H1 (cell line): Measurements from ENCODE around the gene LRP3. TPM values are rescaled to one million over a fixed set of nuclear protein-coding genes. Genes with fewer than 3 reads are reported as not detected.

Source experiments
- CTCF ChIA-PET: fragments of 300-600 bp; sonication (Branson Sonifier 250); formaldehyde crosslinking; loops from one replicate; lab custom pipeline; 2021; ENCODE audit not compliant: partially characterized antibody; lab: Charles Lee
- POLR2A ChIA-PET: fragments of 300-600 bp; sonication (Branson Sonifier 250); formaldehyde crosslinking; loops from one replicate; lab custom pipeline; 2021; ENCODE audit warnings: inconsistent platforms; ENCODE audit not compliant: partially characterized antibody; lab: Charles Lee
- DNase-seq, 2 experiments: peaks; one replicate each; pipeline versions ENCODE4 v3.0.0 to v3.0.0-alpha.2; 2010 to 2022; ENCODE audit warnings: low spot score in 2 of 2, low read depth in 1 of 2, mixed read lengths in 1 of 2
- FAIRE-seq: peaks from 2 replicates; lab custom pipeline; 2011; peaks lifted over from hg19 to GRCh38; lab: Jason Lieb, UNC
- H2AFZ ChIP-seq: 2 replicates; pipeline ENCODE4 v1.8.1; 2012; ENCODE audit warnings: low read length, inconsistent platforms
- H2AK5ac ChIP-seq: 2 replicates; pipeline ENCODE4 v1.6.1; 2013; ENCODE audit warnings: low read depth, low read length
- H2BK120ac ChIP-seq: replicated peaks from 2 replicates; pipeline ENCODE3; 2013; ENCODE audit warnings: low read depth, low read length, inconsistent platforms
- H2BK12ac ChIP-seq: 2 replicates; pipeline ENCODE4 v1.6.1; 2013; ENCODE audit warnings: low read depth, low read length
- H2BK15ac ChIP-seq: 2 replicates; pipeline ENCODE4 v1.6.1; 2013; ENCODE audit warnings: low read length
- H2BK20ac ChIP-seq: 2 replicates; pipeline ENCODE4 v1.6.1; 2013; ENCODE audit warnings: low read length
- H2BK5ac ChIP-seq: 2 replicates; pipeline ENCODE4 v1.6.1; 2013; ENCODE audit warnings: low read depth, low read length
- H3K14ac ChIP-seq: 2 replicates; pipeline ENCODE4 v1.6.1; 2013; ENCODE audit warnings: inconsistent platforms; ENCODE audit not compliant: insufficient read length
- H3K18ac ChIP-seq: 2 replicates; pipeline ENCODE4 v1.6.1; 2013; ENCODE audit warnings: low read length; ENCODE audit errors: extremely low read depth
- H3K23ac ChIP-seq: 2 replicates; pipeline ENCODE4 v1.6.1; 2013; ENCODE audit warnings: inconsistent platforms; ENCODE audit not compliant: insufficient read length
- H3K23me2 ChIP-seq: 2 replicates; pipeline ENCODE4 v1.6.1; 2013; ENCODE audit warnings: low read depth, low read length
- H3K27ac ChIP-seq: 2 replicates; pipeline ENCODE4 v1.6.1; 2011; ENCODE audit warnings: low read depth, low read length, inconsistent platforms
- H3K27me3 ChIP-seq, 4 experiments: replicated peaks in 1 of 4; 1 replicate in 1 of 4; 2 replicates in 3 of 4; pipeline versions ENCODE4 v1.6.1 to v1.8.1; 2011 to 2013; ENCODE audit warnings: low read length in 3 of 4, mild to moderate bottlenecking in 3 of 4, inconsistent platforms in 2 of 4, mixed read lengths in 2 of 4, moderate library complexity in 1 of 4; ENCODE audit not compliant: control insufficient read depth in 3 of 4, insufficient read depth in 3 of 4; ENCODE audit errors: extremely low read depth in 1 of 4
- H3K36me3 ChIP-seq, 4 experiments: 2 replicates each; pipeline versions ENCODE4 v1.6.1 to v1.8.1; 2011 to 2013; ENCODE audit warnings: mild to moderate bottlenecking in 4 of 4, low read length in 3 of 4, moderate library complexity in 2 of 4, control low read depth in 1 of 4, inconsistent platforms in 1 of 4; ENCODE audit not compliant: insufficient read depth in 4 of 4, control insufficient read depth in 2 of 4
- H3K4ac ChIP-seq: replicated peaks from 2 replicates; pipeline ENCODE3; 2013; ENCODE audit warnings: low read length, low read depth, mixed read lengths, inconsistent platforms; ENCODE audit not compliant: insufficient read length
- H3K4me1 ChIP-seq, 4 experiments: replicated peaks in 1 of 4; 1 replicate in 1 of 4; 2 replicates in 3 of 4; pipeline versions ENCODE4 v1.6.1 to v1.8.1; 2011 to 2013; ENCODE audit warnings: low read length in 3 of 4, inconsistent platforms in 2 of 4, mixed read lengths in 1 of 4; ENCODE audit not compliant: insufficient read depth in 4 of 4, control insufficient read depth in 3 of 4
- H3K4me2 ChIP-seq, 2 experiments: 2 replicates each; pipeline versions ENCODE4 v1.6.1 to v1.8.1; 2011 to 2013; ENCODE audit warnings: low read depth in 2 of 2, low read length in 2 of 2, control low read depth in 1 of 2, inconsistent platforms in 1 of 2, mild to moderate bottlenecking in 1 of 2; ENCODE audit not compliant: insufficient read depth in 1 of 2
- H3K4me3 ChIP-seq, 4 experiments: fragments of 200-600, 300-600 bp in 1 of 4; sonication (generic), shearing (Covaris generic), sonication (Bioruptor Twin) in 1 of 4; 2 replicates each; pipeline versions ENCODE4 v1.5.1 to v1.8.1; 2011 to 2016; ENCODE audit warnings: low read length in 4 of 4, low read depth in 3 of 4, control low read depth in 2 of 4, inconsistent platforms in 2 of 4, mild to moderate bottlenecking in 2 of 4, mixed read lengths in 1 of 4, moderate library complexity in 1 of 4; ENCODE audit not compliant: insufficient read depth in 2 of 4; ENCODE audit errors: extremely low read depth in 1 of 4
- H3K56ac ChIP-seq: replicated peaks from 2 replicates; pipeline ENCODE3; 2013; ENCODE audit warnings: low read depth, mild to moderate bottlenecking, mixed read lengths, low read length, inconsistent platforms; ENCODE audit not compliant: insufficient read length
- H3K79me1 ChIP-seq: 2 replicates; pipeline ENCODE4 v1.6.1; 2013; ENCODE audit warnings: low read depth, low read length, control low read depth
- H3K79me2 ChIP-seq, 2 experiments: 2 replicates each; pipeline versions ENCODE4 v1.6.1 to v1.8.1; 2012 to 2013; ENCODE audit warnings: low read length in 2 of 2, mild to moderate bottlenecking in 2 of 2, inconsistent platforms in 1 of 2; ENCODE audit not compliant: insufficient read depth in 2 of 2, control insufficient read depth in 1 of 2
- H3K9ac ChIP-seq, 4 experiments: replicated peaks in 1 of 4; 1 replicate in 1 of 4; 2 replicates in 3 of 4; pipeline versions ENCODE4 v1.6.1 to v1.8.1; 2011 to 2013; ENCODE audit warnings: low read depth in 3 of 4, low read length in 3 of 4, control low read depth in 2 of 4, mild to moderate bottlenecking in 2 of 4, moderate library complexity in 2 of 4, inconsistent platforms in 1 of 4; ENCODE audit errors: extremely low read depth in 1 of 4
- H3K9me3 ChIP-seq, 2 experiments: 2 replicates each; pipeline versions ENCODE4 v1.6.1 to v1.8.1; 2012 to 2013; ENCODE audit warnings: mild to moderate bottlenecking in 2 of 2, moderate library complexity in 2 of 2, control low read depth in 1 of 2, inconsistent platforms in 1 of 2, low read depth in 1 of 2, low read length in 1 of 2, mixed read lengths in 1 of 2; ENCODE audit not compliant: insufficient read depth in 2 of 2
- H4K20me1 ChIP-seq, 2 experiments: replicated peaks in 1 of 2; 2 replicates each; pipeline versions ENCODE3 to v1.8.1; 2011 to 2013; ENCODE audit warnings: inconsistent platforms in 2 of 2, low read length in 2 of 2, mild to moderate bottlenecking in 1 of 2; ENCODE audit not compliant: insufficient read depth in 2 of 2, control insufficient read depth in 1 of 2
- H4K5ac ChIP-seq: 2 replicates; pipeline ENCODE4 v1.6.1; 2013; ENCODE audit warnings: low read length, low read depth, mixed read lengths, inconsistent platforms; ENCODE audit not compliant: insufficient read length
- H4K8ac ChIP-seq: 2 replicates; pipeline ENCODE4 v1.8.0; 2013; ENCODE audit warnings: mild to moderate bottlenecking, moderate library complexity, low read length, inconsistent platforms; ENCODE audit not compliant: insufficient read depth; ENCODE audit errors: extremely low read depth
- H4K91ac ChIP-seq: replicated peaks from 2 replicates; pipeline ENCODE3; 2013; ENCODE audit warnings: low read length, mixed read lengths, inconsistent platforms; ENCODE audit not compliant: insufficient read length
- ATF3 ChIP-seq: IDR thresholded peaks from 2 replicates; pipeline ENCODE4 v1.6.1; 2011; ENCODE audit warnings: low read depth, mild to moderate bottlenecking, low read length; ENCODE audit not compliant: insufficient read depth
- CBX5 ChIP-seq: fragments of 300-800, 300-1000 bp; sonication (generic); IDR thresholded peaks from 2 replicates; pipeline ENCODE4 v1.7.1; 2016; ENCODE audit warnings: antibody characterized with exemption, low read length, low read depth
- CTBP2 ChIP-seq: IDR thresholded peaks from 2 replicates; pipeline ENCODE4 v1.7.0; 2011; ENCODE audit warnings: borderline replicate concordance, mild to moderate bottlenecking, moderate library complexity, mixed read lengths, low read length; ENCODE audit not compliant: insufficient read depth, insufficient read length
- EP300 ChIP-seq, 2 experiments: IDR thresholded peaks; 1 replicate in 1 of 2; 2 replicates in 1 of 2; pipeline ENCODE4 v1.6.1; 2011 to 2012; ENCODE audit warnings: low read depth in 2 of 2, low read length in 2 of 2, mild to moderate bottlenecking in 2 of 2, borderline replicate concordance in 1 of 2, inconsistent platforms in 1 of 2, moderate library complexity in 1 of 2
- EZH2 ChIP-seq: fragments of 200-600 bp; sonication (generic); IDR thresholded peaks from 2 replicates; pipeline ENCODE4 v1.7.1; 2012; ENCODE audit warnings: low read depth, mild to moderate bottlenecking, moderate library complexity, low read length, inconsistent platforms; ENCODE audit not compliant: severe bottlenecking
- JUN ChIP-seq: IDR thresholded peaks from 2 replicates; pipeline ENCODE4 v1.6.1; 2011; ENCODE audit warnings: low read depth, mild to moderate bottlenecking, improper control_type of control experiment, low read length
- NRF1 ChIP-seq: IDR thresholded peaks from 2 replicates; pipeline ENCODE4 v1.6.1; 2011; ENCODE audit warnings: mild to moderate bottlenecking, low read depth, low read length, improper control_type of control experiment
- SIX5 ChIP-seq: IDR thresholded peaks from 2 replicates; pipeline ENCODE4 v1.6.1; 2011; ENCODE audit warnings: mild to moderate bottlenecking, low read depth, low read length
- SUZ12 ChIP-seq: fragments of 200-600 bp; sonication (generic); IDR thresholded peaks from 2 replicates; pipeline ENCODE4 v1.6.1; 2012; ENCODE audit warnings: mild to moderate bottlenecking, inconsistent platforms, low read length, moderate library complexity, mixed read lengths
- ZNF274 ChIP-seq: IDR thresholded peaks from 2 replicates; pipeline ENCODE4 v1.7.0; 2012; ENCODE audit warnings: low read length, borderline replicate concordance; ENCODE audit errors: extremely low read depth
- WGBS, 2 experiments: shearing (Covaris generic) in 1 of 2; methylation state at CpG; one replicate each; pipeline versions ENCODE4 v1.1.6 to v1.1.7; 2013 to 2015; ENCODE audit warnings: low lambda C conversion rate in 2 of 2, mixed read lengths in 2 of 2, inconsistent platforms in 1 of 2, low coverage in 1 of 2, missing lambda C conversion rate in 1 of 2; ENCODE audit not compliant: insufficient replicate concordance in 2 of 2, insufficient coverage in 1 of 2, insufficient read length in 1 of 2; ENCODE audit errors: extremely low coverage in 1 of 2, missing lambda C conversion rate in 1 of 2; 5-methylcytosine and 5-hydroxymethylcytosine counted together
- polyA plus RNA-seq, 7 experiments: library from polyadenylated mRNA; depleted of rRNA in 3 of 7; stranded (reverse) in 5 of 7; unstranded in 2 of 7; fragments of >200 nt in 5 of 7; fragments of 200-250 nt in 2 of 7; gene quantifications; 1 replicate in 5 of 7; 2 replicates in 1 of 7; 4 replicates in 1 of 7; pipeline versions ENCODE4 v1.2.1 to v1.2.3, GENCODE V29; 2011 to 2013; ENCODE audit warnings: missing spikeins in 2 of 7, mixed read lengths in 2 of 7
- total RNA-seq: library from RNA; stranded (reverse); fragmentation: NEBNext Ultra II Directional; extraction: Animal tissue kit (Norgen Biotek cat#: 25700); gene quantifications from 2 replicates; pipeline ENCODE4 v1.2.1, GENCODE V29; 2021

The LRP3 gene
- total and polyA plus RNA-seq, 2 of the 8 experiments (the other 6 are each of a cell fraction or from before 2014, with no cell fraction given) = 30.3 to 33.7 TPM

GRCh38 chr19:33194886-33195644, 935 bp downstream of the LRP3 start:
- H4K91ac ChIP-seq = no peak overlapping the region
- no peak overlapping the region for H2BK120ac ChIP-seq
- DNase-seq (peak in 1 of 2 experiments; percentile 73), FAIRE-seq (no peak)
- no peaks in the 10 kb centered on the region for H3K9me3 ChIP-seq
- ChIA-PET POLR2A (interaction anchor here (0.7 to 2.2 kb wide), 7 partner anchors 11 to 179 kb away, joined by 3 to 6 read pairs (median 3); partner anchors contain the start of gene CEBPG), CTCF (interaction anchor here (0.6 to 3.9 kb wide), 8 partner anchors 8 to 482 kb away, joined by 3 to 21 read pairs (median 4); no protein-coding TSS in a partner anchor)
- peak overlapping the region; percentile 57 to 73 for H3K4me2 ChIP-seq
- H3K23ac ChIP-seq = no peak overlapping the region
- no peak overlapping the region for H3K14ac ChIP-seq
- H3K4me3 ChIP-seq = peak overlapping the region; percentile 44 to 89 (median 56)
- H2AK5ac ChIP-seq = no peak overlapping the region
- peaks cover 3% of the 10 kb centered on the region; the same call in 1 of the 2 replicates for H3K23me2 ChIP-seq
- H3K9ac ChIP-seq = no peak overlapping the region
- no peak overlapping the region for H2BK20ac ChIP-seq
- H3K79me1 ChIP-seq = peaks cover 3% of the 10 kb centered on the region; the same call in 1 of the 2 replicates
- H3K79me2 ChIP-seq = no peaks in the 10 kb centered on the region
- H3K4me1 ChIP-seq = peaks cover 0 to 4% (median 1%) of the 10 kb centered on the region in 4 experiments; a peak in 4 of 7 replicates
- 8% methylated on average over 29 of the region's 49 CpGs; no CpG with 5 or more reads in 1 of the 2 experiments for WGBS, 2 experiments
- H2BK15ac ChIP-seq = no peak overlapping the region
- no peak overlapping the region for H3K56ac ChIP-seq
- no peak overlapping the region for H4K5ac ChIP-seq
- peaks cover 0 to 23% (median 10%) of the 10 kb centered on the region in 4 experiments; a peak in 5 of 7 replicates for H3K27me3 ChIP-seq
- H4K20me1 ChIP-seq = peaks cover 0 to 6% of the 10 kb centered on the region in 2 experiments
- no peaks in the 10 kb centered on the region for H3K36me3 ChIP-seq
- no peak overlapping the region for H3K18ac ChIP-seq
- no peak overlapping the region for H2BK12ac ChIP-seq
- H2BK5ac ChIP-seq = no peak overlapping the region
- H4K8ac ChIP-seq = peak overlapping the region; percentile 88; the same call in 1 of the 2 replicates
- no peak overlapping the region; the same call in 1 of the 2 replicates for H2AFZ ChIP-seq
- H3K4ac ChIP-seq = no peak overlapping the region
- no peak overlapping the region for H3K27ac ChIP-seq
- no peak for TF ChIP-seq CTBP2
- TF ChIP-seq ATF3 = no peak
- no peak for TF ChIP-seq CBX5
- TF ChIP-seq JUN = no peak
- TF ChIP-seq NRF1 = no peak
- TF ChIP-seq EZH2 = peak; percentile 47
- TF ChIP-seq EP300 (IDR thresholded peaks at IDR 0.05; ENCODE audit: borderline replicate concordance in 1 of 2, low read depth in 2 of 2, low read length in 2 of 2) = no peak
- no peak for TF ChIP-seq SIX5
- no peak for TF ChIP-seq ZNF274
- TF ChIP-seq SUZ12 = 0 out of 2 replicates have a peak, but pooled peaks have one; percentile 18
